Suprapubic skin (tissue), 4 donors: Measurements from ENCODE around the gene GPR160. TPM values are rescaled to one million over a fixed set of nuclear protein-coding genes. Genes with fewer than 3 reads are reported as not detected.

Source experiments
- DNase-seq, 2 donors: peaks; one replicate each; pipeline ENCODE4 v3.0.0-alpha.2; 2019; ENCODE audit warnings: low spot score in 2 of 2
- H3K27ac ChIP-seq: fragments of 200-600 bp; sonication (generic); one replicate; pipeline ENCODE4 v1.5.1; 2019
- H3K27me3 ChIP-seq: fragments of 200-600 bp; sonication (generic); one replicate; pipeline ENCODE4 v1.5.1; 2019
- H3K36me3 ChIP-seq: fragments of 200-600 bp; sonication (generic); one replicate; pipeline ENCODE4 v1.5.1; 2019
- H3K4me1 ChIP-seq: fragments of 200-600 bp; sonication (generic); one replicate; pipeline ENCODE4 v1.5.1; 2019
- H3K4me3 ChIP-seq: fragments of 200-600 bp; sonication (generic); one replicate; pipeline ENCODE4 v1.5.1; 2019; ENCODE audit warnings: mild to moderate bottlenecking
- H3K9me3 ChIP-seq: fragments of 200-600 bp; sonication (generic); one replicate; pipeline ENCODE4 v1.5.1; 2019
- CTCF ChIP-seq, 2 donors: fragments of 200-600 bp in 1 of 2; fragments of 450-650 bp in 1 of 2; sonication (generic) in 1 of 2; IDR thresholded peaks; one replicate each; pipeline ENCODE4 v1.5.1; 2016 to 2019; ENCODE audit warnings: antibody characterized with exemption in 2 of 2, mild to moderate bottlenecking in 1 of 2, moderate library complexity in 1 of 2
- EP300 ChIP-seq: sonication (generic); formaldehyde crosslinking; IDR thresholded peaks from one replicate; pipeline ENCODE4 v1.6.1; 2017; ENCODE audit warnings: antibody characterized with exemption
- POLR2A ChIP-seq, 2 donors: fragments of 450-650 bp; IDR thresholded peaks; one replicate each; pipeline ENCODE4 v1.6.1; 2017; ENCODE audit warnings: antibody characterized with exemption in 2 of 2, mild to moderate bottlenecking in 2 of 2, moderate library complexity in 2 of 2
- POLR2AphosphoS5 ChIP-seq, 3 donors: sonication (generic); formaldehyde crosslinking; IDR thresholded peaks; one replicate each; pipeline ENCODE4 v1.6.1; 2017; ENCODE audit warnings: antibody characterized with exemption in 3 of 3
- WGBS: methylation state at CpG from one replicate; pipeline ENCODE4 v1.1.5; 2018; 5-methylcytosine and 5-hydroxymethylcytosine counted together
- total RNA-seq, 4 donors: library from RNA; depleted of rRNA; stranded (reverse); fragments of >200 nt; gene quantifications; one replicate each; pipeline ENCODE4 v1.1.0, GENCODE V29; 2016

GPR160 gene
- total RNA-seq, 4 donors from 2014 or later, result 2.8 to 12.2 (median 3.0) TPM

- 81% methylated on average over 1 of the region's 1 CpG for WGBS
- no peak overlapping the region for H3K27ac ChIP-seq
- no peaks in the 10 kb centered on the region for H3K9me3 ChIP-seq
- no peak for DNase-seq
- no peak overlapping the region for H3K4me3 ChIP-seq
- TF ChIP-seq POLR2A (IDR thresholded peaks at IDR 0.05) (no peak), CTCF (IDR thresholded peaks at IDR 0.05) (no peak), EP300 (no peak), POLR2AphosphoS5 (IDR thresholded peaks at IDR 0.05) (no peak)
- H3K36me3 ChIP-seq, result peaks cover 43% of the 10 kb centered on the region
- no peaks in the 10 kb centered on the region for H3K27me3 ChIP-seq
- no peaks in the 10 kb centered on the region for H3K4me1 ChIP-seq
These were observed 91.2 kb downstream of the GPR160 start for GRCh38 chr3:170128977-170129431.

GRCh38 chr3:170130532-170130931 lies 92.7 kb downstream of the GPR160 start:
- peaks cover 57% of the 10 kb centered on the region for H3K36me3 ChIP-seq
- TF ChIP-seq POLR2AphosphoS5 (IDR thresholded peaks at IDR 0.05) (no peak), EP300 (no peak), POLR2A (IDR thresholded peaks at IDR 0.05) (no peak), CTCF (IDR thresholded peaks at IDR 0.05) (no peak)
- H3K27me3 ChIP-seq, result no peaks in the 10 kb centered on the region
- no peaks in the 10 kb centered on the region for H3K4me1 ChIP-seq
- no peak overlapping the region for H3K4me3 ChIP-seq
- H3K9me3 ChIP-seq, result no peaks in the 10 kb centered on the region
- no peak for DNase-seq
- no peak overlapping the region for H3K27ac ChIP-seq

- H3K27ac ChIP-seq, result no peak overlapping the region
- H3K4me3 ChIP-seq, result no peak overlapping the region
- H3K36me3 ChIP-seq, result peaks cover 68% of the 10 kb centered on the region
- no peaks in the 10 kb centered on the region for H3K27me3 ChIP-seq
- H3K4me1 ChIP-seq, result no peaks in the 10 kb centered on the region
- no peaks in the 10 kb centered on the region for H3K9me3 ChIP-seq
- no peak for DNase-seq
- TF ChIP-seq CTCF (IDR thresholded peaks at IDR 0.05) (no peak), POLR2AphosphoS5 (IDR thresholded peaks at IDR 0.05) (no peak), EP300 (no peak)
- 79% methylated on average over 2 of the region's 2 CpGs for WGBS
These were observed 94.5 kb downstream of the GPR160 start for GRCh38 chr3:170132335-170132734.

Other genes with a start within 250 kb of the GPR160 start
- gene LRRIQ4, start 225.1 kb upstream of the GPR160 start, total RNA-seq, result not detected
- gene LRRC34, start 225.1 kb upstream of the GPR160 start, total RNA-seq, result under 1 TPM; 0.34 to 0.89 (median 0.71) TPM
- gene LRRC31, start 168.1 kb upstream of the GPR160 start, total RNA-seq, result under 1 TPM in 2 of 4 donors, not detected in 2; 0.26 to 0.32 TPM
- not detected for gene SAMD7, start 126.4 kb upstream of the GPR160 start, total RNA-seq
- 10 to 100 TPM; 18.3 to 35.3 (median 28.9) TPM for gene SEC62, start 71.2 kb upstream of the GPR160 start, total RNA-seq
- 100 to 1,000 TPM in 1 of 4 donors, 10 to 100 TPM in 3; 37.9 to 106 (median 64.0) TPM for gene PHC3, start 143.7 kb downstream of the GPR160 start, total RNA-seq
- 100 to 1,000 TPM in 1 of 4 donors, 10 to 100 TPM in 3; 33.5 to 125 (median 47.7) TPM for gene PRKCI, start 184.4 kb downstream of the GPR160 start, total RNA-seq